H1 (cell line): ENCODE measurements around the gene TNC. TPM values are rescaled to one million over a fixed set of nuclear protein-coding genes. Genes with fewer than 3 reads are reported as not detected.

Experiments
- CTCF ChIA-PET: fragments of 300-600 bp; sonication (Branson Sonifier 250); formaldehyde crosslinking; loops from one replicate; lab custom pipeline; 2021; ENCODE audit not compliant: partially characterized antibody; lab: Charles Lee
- POLR2A ChIA-PET: fragments of 300-600 bp; sonication (Branson Sonifier 250); formaldehyde crosslinking; loops from one replicate; lab custom pipeline; 2021; ENCODE audit warnings: inconsistent platforms; ENCODE audit not compliant: partially characterized antibody; lab: Charles Lee
- DNase-seq, 2 experiments: peaks; one replicate each; pipeline versions ENCODE4 v3.0.0 to v3.0.0-alpha.2; 2010 to 2022; ENCODE audit warnings: low spot score in 2 of 2, low read depth in 1 of 2, mixed read lengths in 1 of 2
- FAIRE-seq: peaks from 2 replicates; lab custom pipeline; 2011; peaks lifted over from hg19 to GRCh38; lab: Jason Lieb, UNC
- H2AFZ ChIP-seq: 2 replicates; pipeline ENCODE4 v1.8.1; 2012; ENCODE audit warnings: low read length, inconsistent platforms
- H2AK5ac ChIP-seq: 2 replicates; pipeline ENCODE4 v1.6.1; 2013; ENCODE audit warnings: low read depth, low read length
- H2BK120ac ChIP-seq: replicated peaks from 2 replicates; pipeline ENCODE3; 2013; ENCODE audit warnings: low read depth, low read length, inconsistent platforms
- H2BK12ac ChIP-seq: 2 replicates; pipeline ENCODE4 v1.6.1; 2013; ENCODE audit warnings: low read depth, low read length
- H2BK15ac ChIP-seq: 2 replicates; pipeline ENCODE4 v1.6.1; 2013; ENCODE audit warnings: low read length
- H2BK20ac ChIP-seq: 2 replicates; pipeline ENCODE4 v1.6.1; 2013; ENCODE audit warnings: low read length
- H2BK5ac ChIP-seq: 2 replicates; pipeline ENCODE4 v1.6.1; 2013; ENCODE audit warnings: low read depth, low read length
- H3K14ac ChIP-seq: 2 replicates; pipeline ENCODE4 v1.6.1; 2013; ENCODE audit warnings: inconsistent platforms; ENCODE audit not compliant: insufficient read length
- H3K18ac ChIP-seq: 2 replicates; pipeline ENCODE4 v1.6.1; 2013; ENCODE audit warnings: low read length; ENCODE audit errors: extremely low read depth
- H3K23ac ChIP-seq: 2 replicates; pipeline ENCODE4 v1.6.1; 2013; ENCODE audit warnings: inconsistent platforms; ENCODE audit not compliant: insufficient read length
- H3K23me2 ChIP-seq: 2 replicates; pipeline ENCODE4 v1.6.1; 2013; ENCODE audit warnings: low read depth, low read length
- H3K27ac ChIP-seq: 2 replicates; pipeline ENCODE4 v1.6.1; 2011; ENCODE audit warnings: low read depth, low read length, inconsistent platforms
- H3K27me3 ChIP-seq, 4 experiments: replicated peaks in 1 of 4; 1 replicate in 1 of 4; 2 replicates in 3 of 4; pipeline versions ENCODE4 v1.6.1 to v1.8.1; 2011 to 2013; ENCODE audit warnings: low read length in 3 of 4, mild to moderate bottlenecking in 3 of 4, inconsistent platforms in 2 of 4, mixed read lengths in 2 of 4, moderate library complexity in 1 of 4; ENCODE audit not compliant: control insufficient read depth in 3 of 4, insufficient read depth in 3 of 4; ENCODE audit errors: extremely low read depth in 1 of 4
- H3K36me3 ChIP-seq, 4 experiments: 2 replicates each; pipeline versions ENCODE4 v1.6.1 to v1.8.1; 2011 to 2013; ENCODE audit warnings: mild to moderate bottlenecking in 4 of 4, low read length in 3 of 4, moderate library complexity in 2 of 4, control low read depth in 1 of 4, inconsistent platforms in 1 of 4; ENCODE audit not compliant: insufficient read depth in 4 of 4, control insufficient read depth in 2 of 4
- H3K4ac ChIP-seq: replicated peaks from 2 replicates; pipeline ENCODE3; 2013; ENCODE audit warnings: low read length, low read depth, mixed read lengths, inconsistent platforms; ENCODE audit not compliant: insufficient read length
- H3K4me1 ChIP-seq, 4 experiments: replicated peaks in 1 of 4; 1 replicate in 1 of 4; 2 replicates in 3 of 4; pipeline versions ENCODE4 v1.6.1 to v1.8.1; 2011 to 2013; ENCODE audit warnings: low read length in 3 of 4, inconsistent platforms in 2 of 4, mixed read lengths in 1 of 4; ENCODE audit not compliant: insufficient read depth in 4 of 4, control insufficient read depth in 3 of 4
- H3K4me2 ChIP-seq, 2 experiments: 2 replicates each; pipeline versions ENCODE4 v1.6.1 to v1.8.1; 2011 to 2013; ENCODE audit warnings: low read depth in 2 of 2, low read length in 2 of 2, control low read depth in 1 of 2, inconsistent platforms in 1 of 2, mild to moderate bottlenecking in 1 of 2; ENCODE audit not compliant: insufficient read depth in 1 of 2
- H3K4me3 ChIP-seq, 4 experiments: fragments of 200-600, 300-600 bp in 1 of 4; sonication (generic), shearing (Covaris generic), sonication (Bioruptor Twin) in 1 of 4; 2 replicates each; pipeline versions ENCODE4 v1.5.1 to v1.8.1; 2011 to 2016; ENCODE audit warnings: low read length in 4 of 4, low read depth in 3 of 4, control low read depth in 2 of 4, inconsistent platforms in 2 of 4, mild to moderate bottlenecking in 2 of 4, mixed read lengths in 1 of 4, moderate library complexity in 1 of 4; ENCODE audit not compliant: insufficient read depth in 2 of 4; ENCODE audit errors: extremely low read depth in 1 of 4
- H3K56ac ChIP-seq: replicated peaks from 2 replicates; pipeline ENCODE3; 2013; ENCODE audit warnings: low read depth, mild to moderate bottlenecking, mixed read lengths, low read length, inconsistent platforms; ENCODE audit not compliant: insufficient read length
- H3K79me1 ChIP-seq: 2 replicates; pipeline ENCODE4 v1.6.1; 2013; ENCODE audit warnings: low read depth, low read length, control low read depth
- H3K79me2 ChIP-seq, 2 experiments: 2 replicates each; pipeline versions ENCODE4 v1.6.1 to v1.8.1; 2012 to 2013; ENCODE audit warnings: low read length in 2 of 2, mild to moderate bottlenecking in 2 of 2, inconsistent platforms in 1 of 2; ENCODE audit not compliant: insufficient read depth in 2 of 2, control insufficient read depth in 1 of 2
- H3K9ac ChIP-seq, 4 experiments: replicated peaks in 1 of 4; 1 replicate in 1 of 4; 2 replicates in 3 of 4; pipeline versions ENCODE4 v1.6.1 to v1.8.1; 2011 to 2013; ENCODE audit warnings: low read depth in 3 of 4, low read length in 3 of 4, control low read depth in 2 of 4, mild to moderate bottlenecking in 2 of 4, moderate library complexity in 2 of 4, inconsistent platforms in 1 of 4; ENCODE audit errors: extremely low read depth in 1 of 4
- H3K9me3 ChIP-seq, 2 experiments: 2 replicates each; pipeline versions ENCODE4 v1.6.1 to v1.8.1; 2012 to 2013; ENCODE audit warnings: mild to moderate bottlenecking in 2 of 2, moderate library complexity in 2 of 2, control low read depth in 1 of 2, inconsistent platforms in 1 of 2, low read depth in 1 of 2, low read length in 1 of 2, mixed read lengths in 1 of 2; ENCODE audit not compliant: insufficient read depth in 2 of 2
- H4K20me1 ChIP-seq, 2 experiments: replicated peaks in 1 of 2; 2 replicates each; pipeline versions ENCODE3 to v1.8.1; 2011 to 2013; ENCODE audit warnings: inconsistent platforms in 2 of 2, low read length in 2 of 2, mild to moderate bottlenecking in 1 of 2; ENCODE audit not compliant: insufficient read depth in 2 of 2, control insufficient read depth in 1 of 2
- H4K5ac ChIP-seq: 2 replicates; pipeline ENCODE4 v1.6.1; 2013; ENCODE audit warnings: low read length, low read depth, mixed read lengths, inconsistent platforms; ENCODE audit not compliant: insufficient read length
- H4K8ac ChIP-seq: 2 replicates; pipeline ENCODE4 v1.8.0; 2013; ENCODE audit warnings: mild to moderate bottlenecking, moderate library complexity, low read length, inconsistent platforms; ENCODE audit not compliant: insufficient read depth; ENCODE audit errors: extremely low read depth
- H4K91ac ChIP-seq: replicated peaks from 2 replicates; pipeline ENCODE3; 2013; ENCODE audit warnings: low read length, mixed read lengths, inconsistent platforms; ENCODE audit not compliant: insufficient read length
- CTCF ChIP-seq, 3 experiments: IDR thresholded peaks; 1 replicate in 2 of 3; 2 replicates in 1 of 3; pipeline versions ENCODE4 v1.5.1 to v1.6.1; 2011; ENCODE audit warnings: low read length in 3 of 3, mild to moderate bottlenecking in 3 of 3, inconsistent platforms in 2 of 3, low read depth in 1 of 3, moderate library complexity in 1 of 3; ENCODE audit not compliant: insufficient read depth in 1 of 3; ENCODE audit errors: control extremely low read depth in 1 of 3
- FOSL1 ChIP-seq: IDR thresholded peaks from 2 replicates; pipeline ENCODE4 v1.6.1; 2011; ENCODE audit warnings: mild to moderate bottlenecking, low read depth, low read length, moderate library complexity; ENCODE audit not compliant: insufficient read depth
- JUND ChIP-seq: IDR thresholded peaks from 2 replicates; pipeline ENCODE4 v1.6.1; 2011; ENCODE audit warnings: mild to moderate bottlenecking, improper control_type of control experiment, low read length
- KDM1A ChIP-seq: fragments of 200-600, 300-600 bp; sonication (generic); IDR thresholded peaks from 2 replicates; pipeline ENCODE4 v1.7.1; 2016; ENCODE audit warnings: mild to moderate bottlenecking, low read length, borderline replicate concordance
- MAFK ChIP-seq: IDR thresholded peaks from 2 replicates; pipeline ENCODE4 v1.6.1; 2012; ENCODE audit warnings: low read depth, mild to moderate bottlenecking, improper control_type of control experiment, low read length
- TAF1 ChIP-seq: IDR thresholded peaks from 2 replicates; pipeline ENCODE4 v1.6.1; 2011; ENCODE audit warnings: mild to moderate bottlenecking, low read depth, low read length
- WGBS, 2 experiments: shearing (Covaris generic) in 1 of 2; methylation state at CpG; one replicate each; pipeline versions ENCODE4 v1.1.6 to v1.1.7; 2013 to 2015; ENCODE audit warnings: low lambda C conversion rate in 2 of 2, mixed read lengths in 2 of 2, inconsistent platforms in 1 of 2, low coverage in 1 of 2, missing lambda C conversion rate in 1 of 2; ENCODE audit not compliant: insufficient replicate concordance in 2 of 2, insufficient coverage in 1 of 2, insufficient read length in 1 of 2; ENCODE audit errors: extremely low coverage in 1 of 2, missing lambda C conversion rate in 1 of 2; 5-methylcytosine and 5-hydroxymethylcytosine counted together
- polyA plus RNA-seq, 7 experiments: library from polyadenylated mRNA; depleted of rRNA in 3 of 7; stranded (reverse) in 5 of 7; unstranded in 2 of 7; fragments of >200 nt in 5 of 7; fragments of 200-250 nt in 2 of 7; gene quantifications; 1 replicate in 5 of 7; 2 replicates in 1 of 7; 4 replicates in 1 of 7; pipeline versions ENCODE4 v1.2.1 to v1.2.3, GENCODE V29; 2011 to 2013; ENCODE audit warnings: missing spikeins in 2 of 7, mixed read lengths in 2 of 7
- total RNA-seq: library from RNA; stranded (reverse); fragmentation: NEBNext Ultra II Directional; extraction: Animal tissue kit (Norgen Biotek cat#: 25700); gene quantifications from 2 replicates; pipeline ENCODE4 v1.2.1, GENCODE V29; 2021

The TNC gene
- total and polyA plus RNA-seq, 2 of the 8 experiments (the other 6 are each of a cell fraction or from before 2014, with no cell fraction given) = 6.2 to 11.4 TPM

GRCh38 chr9:114985959-114986501 is 131.9 kb downstream of the TNC start:
- H3K14ac ChIP-seq = no peak overlapping the region
- H3K9ac ChIP-seq = no peak overlapping the region
- H3K18ac ChIP-seq = no peak overlapping the region
- H4K20me1 ChIP-seq = no peaks in the 10 kb centered on the region
- no peak overlapping the region for H4K91ac ChIP-seq
- H3K36me3 ChIP-seq = no peaks in the 10 kb centered on the region
- no peak overlapping the region for H2BK12ac ChIP-seq
- H3K4me2 ChIP-seq = no peak overlapping the region
- H4K5ac ChIP-seq = no peak overlapping the region
- POLR2A ChIA-PET = no interaction called here
- TF ChIP-seq TAF1 = no peak
- TF ChIP-seq CTCF (IDR thresholded peaks at IDR 0.05; ENCODE audit: control extremely low read depth in 1 of 3, insufficient read depth in 1 of 3, low read depth in 1 of 3, low read length in 3 of 3) = no peak
- no peak for TF ChIP-seq MAFK
- no peak for TF ChIP-seq JUND
- no peak for TF ChIP-seq KDM1A
- TF ChIP-seq FOSL1 = no peak
- TF ChIP-seq, all 59 proteins: peak for 0
- 47% methylated on average over 2 of the region's 2 CpGs; no CpG with 5 or more reads in 1 of the 2 experiments for WGBS, 2 experiments
- Histone ChIP-seq H3K27me3 (no peaks in the 10 kb centered on the region; a peak in 2 of 7 replicates), H3K23ac (no peak overlapping the region), H2BK120ac (no peak overlapping the region), H3K4me1 (no peaks in the 10 kb centered on the region), H2BK20ac (no peak overlapping the region), H3K23me2 (no peaks in the 10 kb centered on the region; the same call in 1 of the 2 replicates), H3K56ac (no peak overlapping the region), H2BK15ac (no peak overlapping the region), H3K79me1 (no peaks in the 10 kb centered on the region), H3K79me2 (no peaks in the 10 kb centered on the region), H3K4ac (no peak overlapping the region), H2AFZ (no peak overlapping the region), H2AK5ac (no peak overlapping the region), H2BK5ac (no peak overlapping the region), H3K9me3 (no peaks in the 10 kb centered on the region), H3K27ac (no peak overlapping the region), H3K4me3 (no peak overlapping the region), H4K8ac (no peak overlapping the region)
- CTCF ChIA-PET = interaction anchor here (0.6 to 1.1 kb wide), 5 partner anchors 21 to 610 kb away, joined by 3 to 4 read pairs (median 3); no protein-coding TSS in a partner anchor
- no peak for FAIRE-seq
- no peak for DNase-seq
